Measurements from ENCODE around the gene TMEM253. TPM values are rescaled to one million over a fixed set of nuclear protein-coding genes. Genes with fewer than 3 reads are reported as not detected.

TMEM253 gene
- 0.54 and 0.62 TPM in 2 replicates for polyA plus RNA-seq (2013)

- Histone ChIP-seq H3K79me2 (ENCODE audit: control insufficient read depth, insufficient read depth, low read length, poor library complexity) (peaks cover 6% of the 10 kb centered on the region), H2BK120ac (ENCODE audit: insufficient read depth, low read length, poor library complexity) (no peak within 1 kb of the TSS), H3K27ac (ENCODE audit: low read depth, low read length) (no peak within 1 kb of the TSS), H2BK12ac (ENCODE audit: low read length) (peak within 1 kb of the TSS; percentile 7), H4K12ac (ENCODE audit: low read depth, low read length) (no peak within 1 kb of the TSS), H2BK5ac (ENCODE audit: low read depth, low read length, poor library complexity) (no peak within 1 kb of the TSS), H3K9ac (ENCODE audit: low read length) (peak within 1 kb of the TSS; percentile 4), H3K23ac (ENCODE audit: low read length) (no peak within 1 kb of the TSS), H3K27me3 (ENCODE audit: insufficient read depth, low read length) (no peaks in the 10 kb centered on the region), H2AFZ (ENCODE audit: insufficient read depth, low read length, poor library complexity) (no peak within 1 kb of the TSS), H3K79me1 (ENCODE audit: low read length) (peaks cover 11% of the 10 kb centered on the region), H3K9me3 (ENCODE audit: insufficient read depth, low read depth, low read length) (peaks cover 2% of the 10 kb centered on the region), H2AK5ac (ENCODE audit: low read length) (no peak within 1 kb of the TSS), H3K4me2 (ENCODE audit: low read length) (no peak within 1 kb of the TSS), H3K4ac (ENCODE audit: low read depth, low read length) (no peak within 1 kb of the TSS), H3K14ac (ENCODE audit: low read length) (no peak within 1 kb of the TSS), H3K4me3 (ENCODE audit: low read depth, low read length) (no peak within 1 kb of the TSS), H4K8ac (ENCODE audit: low read depth, low read length) (no peak within 1 kb of the TSS), H4K91ac (ENCODE audit: low read depth, low read length) (no peak within 1 kb of the TSS), H3K18ac (ENCODE audit: low read length) (no peak within 1 kb of the TSS), H3K4me1 (ENCODE audit: control insufficient read depth in 1 of 2, insufficient read depth in 2 of 2, low read length in 2 of 2) (peaks cover 7 to 23% of the 10 kb centered on the region in 2 experiments), H3K36me3 (ENCODE audit: control insufficient read depth in 1 of 2, insufficient read depth in 2 of 2, low read length in 2 of 2) (no peaks in the 10 kb centered on the region)
- no peak for DNase-seq
- no CpG with 5 or more reads among the region's 5 CpGs for WGBS (ENCODE audit: extremely low coverage, insufficient coverage, insufficient read length)
Observed at GRCh38 chr14:21100931-21101330, at the start of gene TMEM253. TSS of gene TMEM253 (plus strand) at chr14:21101066. CDS start at chr14:21101344, 278 bp downstream.

- H3K27me3 ChIP-seq (ENCODE audit: insufficient read depth, low read length): no peaks in the 10 kb centered on the region
- no peaks in the 10 kb centered on the region for H3K79me1 ChIP-seq (ENCODE audit: low read length)
- no peak overlapping the region for H3K27ac ChIP-seq (ENCODE audit: low read depth, low read length)
- no peak overlapping the region for H4K91ac ChIP-seq (ENCODE audit: low read depth, low read length)
- H2BK5ac ChIP-seq (ENCODE audit: low read depth, low read length, poor library complexity): no peak overlapping the region
- no peak overlapping the region for H2BK120ac ChIP-seq (ENCODE audit: insufficient read depth, low read length, poor library complexity)
- H2AK5ac ChIP-seq (ENCODE audit: low read length): no peak overlapping the region
- no peak overlapping the region for H4K8ac ChIP-seq (ENCODE audit: low read depth, low read length)
- H3K36me3 ChIP-seq (ENCODE audit: control insufficient read depth in 1 of 2, insufficient read depth in 2 of 2, low read length in 2 of 2): no peaks in the 10 kb centered on the region
- DNase-seq: no peak
- WGBS (ENCODE audit: extremely low coverage, insufficient coverage, insufficient read length): no CpG with 5 or more reads among the region's 20 CpGs
- no peaks in the 10 kb centered on the region for H3K9me3 ChIP-seq (ENCODE audit: insufficient read depth, low read depth, low read length)
- H3K4ac ChIP-seq (ENCODE audit: low read depth, low read length): no peak overlapping the region
- no peak overlapping the region for H3K14ac ChIP-seq (ENCODE audit: low read length)
- no peak overlapping the region for H2BK12ac ChIP-seq (ENCODE audit: low read length)
- H4K12ac ChIP-seq (ENCODE audit: low read depth, low read length): no peak overlapping the region
- no peak overlapping the region for H2AFZ ChIP-seq (ENCODE audit: insufficient read depth, low read length, poor library complexity)
- H3K4me2 ChIP-seq (ENCODE audit: low read length): no peak overlapping the region
- H3K18ac ChIP-seq (ENCODE audit: low read length): no peak overlapping the region
- no peaks in the 10 kb centered on the region for H3K4me1 ChIP-seq (ENCODE audit: control insufficient read depth in 1 of 2, insufficient read depth in 2 of 2, low read length in 2 of 2)
- H3K79me2 ChIP-seq (ENCODE audit: control insufficient read depth, insufficient read depth, low read length, poor library complexity): no peaks in the 10 kb centered on the region
- H3K4me3 ChIP-seq (ENCODE audit: low read depth, low read length): no peak overlapping the region
- H3K9ac ChIP-seq (ENCODE audit: low read length): no peak overlapping the region
- no peak overlapping the region for H3K23ac ChIP-seq (ENCODE audit: low read length)
Observed at GRCh38 chr14:21053184-21054122, 47.4 kb upstream of the TMEM253 start.

GRCh38 chr14:21054123-21054767, 46.6 kb upstream of the TMEM253 start:
- Histone ChIP-seq H2BK12ac (ENCODE audit: low read length) (no peak overlapping the region), H3K36me3 (ENCODE audit: control insufficient read depth in 1 of 2, insufficient read depth in 2 of 2, low read length in 2 of 2) (no peaks in the 10 kb centered on the region), H4K8ac (ENCODE audit: low read depth, low read length) (no peak overlapping the region), H3K4me1 (ENCODE audit: control insufficient read depth in 1 of 2, insufficient read depth in 2 of 2, low read length in 2 of 2) (no peaks in the 10 kb centered on the region), H3K27me3 (ENCODE audit: insufficient read depth, low read length) (no peaks in the 10 kb centered on the region), H3K18ac (ENCODE audit: low read length) (no peak overlapping the region), H3K27ac (ENCODE audit: low read depth, low read length) (no peak overlapping the region), H3K4ac (ENCODE audit: low read depth, low read length) (no peak overlapping the region), H3K9me3 (ENCODE audit: insufficient read depth, low read depth, low read length) (no peaks in the 10 kb centered on the region), H2BK5ac (ENCODE audit: low read depth, low read length, poor library complexity) (no peak overlapping the region), H3K9ac (ENCODE audit: low read length) (no peak overlapping the region), H3K79me2 (ENCODE audit: control insufficient read depth, insufficient read depth, low read length, poor library complexity) (no peaks in the 10 kb centered on the region), H4K12ac (ENCODE audit: low read depth, low read length) (no peak overlapping the region), H2BK120ac (ENCODE audit: insufficient read depth, low read length, poor library complexity) (no peak overlapping the region), H3K14ac (ENCODE audit: low read length) (no peak overlapping the region), H2AFZ (ENCODE audit: insufficient read depth, low read length, poor library complexity) (no peak overlapping the region), H3K23ac (ENCODE audit: low read length) (no peak overlapping the region), H2AK5ac (ENCODE audit: low read length) (no peak overlapping the region), H4K91ac (ENCODE audit: low read depth, low read length) (no peak overlapping the region), H3K4me2 (ENCODE audit: low read length) (no peak overlapping the region), H3K4me3 (ENCODE audit: low read depth, low read length) (no peak overlapping the region), H3K79me1 (ENCODE audit: low read length) (no peaks in the 10 kb centered on the region)
- no CpG with 5 or more reads among the region's 3 CpGs for WGBS (ENCODE audit: extremely low coverage, insufficient coverage, insufficient read length)
- DNase-seq: no peak

GRCh38 chr14:21054768-21055145, 46.1 kb upstream of the TMEM253 start:
- H3K4me3 ChIP-seq (ENCODE audit: low read depth, low read length): no peak overlapping the region
- H4K8ac ChIP-seq (ENCODE audit: low read depth, low read length): no peak overlapping the region
- H4K12ac ChIP-seq (ENCODE audit: low read depth, low read length): no peak overlapping the region
- no peaks in the 10 kb centered on the region for H3K79me1 ChIP-seq (ENCODE audit: low read length)
- no CpG with 5 or more reads among the region's 4 CpGs for WGBS (ENCODE audit: extremely low coverage, insufficient coverage, insufficient read length)
- no peak overlapping the region for H2AK5ac ChIP-seq (ENCODE audit: low read length)
- H3K18ac ChIP-seq (ENCODE audit: low read length): no peak overlapping the region
- H2BK120ac ChIP-seq (ENCODE audit: insufficient read depth, low read length, poor library complexity): no peak overlapping the region
- H4K91ac ChIP-seq (ENCODE audit: low read depth, low read length): no peak overlapping the region
- H3K23ac ChIP-seq (ENCODE audit: low read length): no peak overlapping the region
- no peak for DNase-seq
- H3K27me3 ChIP-seq (ENCODE audit: insufficient read depth, low read length): no peaks in the 10 kb centered on the region
- no peak overlapping the region for H3K27ac ChIP-seq (ENCODE audit: low read depth, low read length)
- H3K79me2 ChIP-seq (ENCODE audit: control insufficient read depth, insufficient read depth, low read length, poor library complexity): no peaks in the 10 kb centered on the region
- H3K14ac ChIP-seq (ENCODE audit: low read length): no peak overlapping the region
- H2AFZ ChIP-seq (ENCODE audit: insufficient read depth, low read length, poor library complexity): no peak overlapping the region
- no peak overlapping the region for H2BK5ac ChIP-seq (ENCODE audit: low read depth, low read length, poor library complexity)
- no peak overlapping the region for H3K4me2 ChIP-seq (ENCODE audit: low read length)
- H3K4me1 ChIP-seq (ENCODE audit: control insufficient read depth in 1 of 2, insufficient read depth in 2 of 2, low read length in 2 of 2): no peaks in the 10 kb centered on the region
- H3K36me3 ChIP-seq (ENCODE audit: control insufficient read depth in 1 of 2, insufficient read depth in 2 of 2, low read length in 2 of 2): no peaks in the 10 kb centered on the region
- H3K9me3 ChIP-seq (ENCODE audit: insufficient read depth, low read depth, low read length): no peaks in the 10 kb centered on the region
- H3K9ac ChIP-seq (ENCODE audit: low read length): no peak overlapping the region
- no peak overlapping the region for H3K4ac ChIP-seq (ENCODE audit: low read depth, low read length)
- no peak overlapping the region for H2BK12ac ChIP-seq (ENCODE audit: low read length)
